K562 (cell line): ENCODE results near the gene ZNF575. TPM values are rescaled to one million over a fixed set of nuclear protein-coding genes. Genes with fewer than 3 reads are reported as not detected.

Experiments used
- ATAC-seq: fragments of 200-7000 bp; cut with Tn5 transposase; 3 replicates; pipeline ENCODE4 v1.9.1; 2020; ENCODE audit warnings: moderate library complexity
- BruUV-seq: library from RNA; stranded (reverse); fragments of 400-500 nt; replicated peaks from 2 replicates; lab custom pipeline; 2021; lab: Mats Ljungman, UMichigan
- CTCF ChIA-PET: fragments of 300-600 bp; formaldehyde crosslinking; extraction: SDS; loops from one replicate; lab custom pipeline; 2021; ENCODE audit warnings: low intra/inter-chr PET ratio; lab: Yijun Ruan, JAX
- POLR2A ChIA-PET: fragments of 300-600, 350-650 bp; sonication (Branson Sonifier 250); formaldehyde crosslinking; extraction: SDS; loops from one replicate; lab custom pipeline; 2021; ENCODE audit warnings: antibody characterized with exemption, inconsistent platforms; lab: Yijun Ruan, JAX
- DNase-seq, 4 experiments: peaks; one replicate each; pipeline versions ENCODE4 v3.0.0 to v3.0.0-alpha.2; 2011 to 2018; ENCODE audit warnings: low spot score in 3 of 4, mixed read lengths in 3 of 4; ENCODE audit errors: extremely low read depth in 1 of 4
- FAIRE-seq: peaks from 2 replicates; lab custom pipeline; 2011; peaks lifted over from hg19 to GRCh38; lab: Jason Lieb, UNC
- H2AFZ ChIP-seq: 2 replicates; pipeline ENCODE4 v1.6.0; 2011; ENCODE audit warnings: low read depth, low read length, control low read depth, inconsistent platforms
- H3K27ac ChIP-seq: fragments of 200-600 bp; 3 replicates; pipeline ENCODE4 v1.8.0; 2011; ENCODE audit warnings: low read depth, mild to moderate bottlenecking, control low read depth, inconsistent platforms, low read length, moderate library complexity, mixed read lengths; ENCODE audit errors: extremely low read depth
- H3K27me3 ChIP-seq, 2 experiments: fragments of 300-600 bp in 1 of 2; 2 replicates in 1 of 2; 3 replicates in 1 of 2; pipeline versions ENCODE4 v1.6.0 to v1.8.0; 2011; ENCODE audit warnings: inconsistent platforms in 2 of 2, low read length in 2 of 2, mild to moderate bottlenecking in 1 of 2, mixed read lengths in 1 of 2, moderate library complexity in 1 of 2; ENCODE audit not compliant: control insufficient read depth in 2 of 2, insufficient read depth in 2 of 2
- H3K36me3 ChIP-seq: fragments of 300-600 bp; 3 replicates; pipeline ENCODE4 v1.8.0; 2011; ENCODE audit warnings: mild to moderate bottlenecking, low read length, inconsistent platforms; ENCODE audit not compliant: control insufficient read depth, insufficient read depth
- H3K4me1 ChIP-seq, 2 experiments: fragments of 200-600 bp in 1 of 2; replicated peaks in 1 of 2; 2 replicates in 1 of 2; 3 replicates in 1 of 2; pipeline versions ENCODE4 v1.5.1 to v1.8.0; 2011; ENCODE audit warnings: inconsistent platforms in 2 of 2, low read length in 2 of 2, mild to moderate bottlenecking in 1 of 2, mixed read lengths in 1 of 2, moderate library complexity in 1 of 2; ENCODE audit not compliant: control insufficient read depth in 2 of 2, insufficient read depth in 2 of 2
- H3K4me2 ChIP-seq: 2 replicates; pipeline ENCODE4 v1.6.1; 2011; ENCODE audit warnings: low read length, control low read depth, inconsistent platforms, mixed read lengths; ENCODE audit not compliant: insufficient read depth
- H3K4me3 ChIP-seq: fragments of 200-600 bp; sonication (generic), shearing (Covaris generic); 2 replicates; pipeline ENCODE4 v1.5.1; 2016; ENCODE audit warnings: control low read depth, inconsistent platforms
- H3K79me2 ChIP-seq: fragments of 200-600 bp; 3 replicates; pipeline ENCODE4 v1.8.0; 2011; ENCODE audit warnings: low read length, inconsistent platforms; ENCODE audit not compliant: control insufficient read depth, insufficient read depth
- H3K9ac ChIP-seq, 2 experiments: 2 replicates each; pipeline versions ENCODE4 v1.6.0 to v1.6.1; 2011; ENCODE audit warnings: low read depth in 2 of 2, low read length in 2 of 2, control low read depth in 1 of 2, inconsistent platforms in 1 of 2, mild to moderate bottlenecking in 1 of 2, mixed read lengths in 1 of 2; ENCODE audit not compliant: insufficient read depth in 1 of 2
- H3K9me1 ChIP-seq: one replicate; pipeline ENCODE4 v1.6.0; 2011; ENCODE audit warnings: inconsistent platforms, mild to moderate bottlenecking, low read length, moderate library complexity; ENCODE audit not compliant: control insufficient read depth, insufficient read depth
- H3K9me3 ChIP-seq: replicated peaks from 2 replicates; pipeline ENCODE4 v1.5.1; 2011; ENCODE audit warnings: low read depth, low read length, inconsistent platforms; ENCODE audit not compliant: control insufficient read depth, insufficient read depth
- H4K20me1 ChIP-seq: replicated peaks from 2 replicates; pipeline ENCODE4 v1.6.1; 2011; ENCODE audit warnings: low read length, inconsistent platforms, mixed read lengths; ENCODE audit not compliant: control insufficient read depth, insufficient read depth
- ATF7 ChIP-seq: fragments of 450-650 bp; IDR thresholded peaks from 2 replicates; pipeline ENCODE4 v1.7.1; 2014; ENCODE audit warnings: mild to moderate bottlenecking, moderate library complexity
- FOXM1 ChIP-seq, 2 experiments: fragments of 450-650 bp in 1 of 2; sonication (generic) in 1 of 2; formaldehyde crosslinking in 1 of 2; IDR thresholded peaks; 2 replicates each; pipeline versions ENCODE4 v1.6.1 to v1.9.0; 2017 to 2022; ENCODE audit warnings: low read depth in 2 of 2, mild to moderate bottlenecking in 2 of 2, missing genetic modification reagents in 1 of 2, moderate library complexity in 1 of 2
- KDM2B ChIP-seq: fragments of 250-450 bp; sonication (Bioruptor Pico); IDR thresholded peaks from 2 replicates; pipeline ENCODE4 v1.8.0; 2021; ENCODE audit warnings: mild to moderate bottlenecking, moderate library complexity
- SAFB ChIP-seq: fragments of 200-400 bp; formaldehyde crosslinking; IDR thresholded peaks from 2 replicates; pipeline ENCODE4 v1.6.1; 2017; ENCODE audit warnings: low read depth, low read length, borderline replicate concordance
- SP1 ChIP-seq: sonication (generic); formaldehyde crosslinking; IDR thresholded peaks from 2 replicates; pipeline ENCODE4 v1.8.1; 2022; ENCODE audit warnings: mild to moderate bottlenecking, missing genetic modification reagents
- WGBS: fragments of 100-300 bp; shearing (Covaris generic); methylation state at CpG from one replicate; pipeline ENCODE4 v1.1.6; 2016; ENCODE audit warnings: low coverage, mixed read lengths; ENCODE audit not compliant: insufficient coverage; ENCODE audit errors: missing lambda C conversion rate; 5-methylcytosine and 5-hydroxymethylcytosine counted together
- in situ Hi-C: fragments of 300-500 bp; cut with MboI; formaldehyde crosslinking; loops from 4 replicates; pipeline ENCODE4 v1.15.0; 2018; ENCODE audit warnings: inconsistent platforms, mixed read lengths
- intact Hi-C: fragments of 100-400 bp; cut with micrococcal nuclease; formaldehyde crosslinking; loops from 2 replicates; pipeline ENCODE4 v1.14.2; 2022
- polyA plus RNA-seq, 8 experiments: library from polyadenylated mRNA; depleted of rRNA in 4 of 8; stranded (reverse) in 5 of 8; unstranded in 3 of 8; fragments of >200 nt; fragmentation: Nextera tagmentation in 2 of 8; fragmentation: Illumina TruSeq in 1 of 8; extraction: Ambion mirVana in 2 of 8; extraction: Trizol in 1 of 8; gene quantifications; 2 replicates each; pipeline versions ENCODE4 v1.2.1 to v1.2.3, GENCODE V29; 2011 to 2014; ENCODE audit warnings: inconsistent platforms in 1 of 8, missing spikeins in 1 of 8
- total RNA-seq, 7 experiments: library from RNA; depleted of rRNA in 6 of 7; stranded (reverse); fragments of >200 nt in 6 of 7; fragmentation: Illumina TruSeq in 2 of 7; extraction: Trizol in 2 of 7; gene quantifications; 2 replicates each; pipeline versions ENCODE4 v1.2.1 to v1.2.3, GENCODE V29; 2011 to 2021; ENCODE audit warnings: low replicate concordance in 1 of 7
- TF ChIP-seq, protein P1 (sequence below): fragments of 450-650 bp; IDR thresholded peaks from 2 replicates; pipeline ENCODE4 v1.6.1; 2016; ENCODE audit warnings: mild to moderate bottlenecking, moderate library complexity

The ZNF575 gene
- total and polyA plus RNA-seq, 9 of the 15 experiments (the other 6 are each of a cell fraction or from before 2014, with no cell fraction given) = 0.20 to 0.98 (median 0.32) TPM; not detected in 6

DNA sequence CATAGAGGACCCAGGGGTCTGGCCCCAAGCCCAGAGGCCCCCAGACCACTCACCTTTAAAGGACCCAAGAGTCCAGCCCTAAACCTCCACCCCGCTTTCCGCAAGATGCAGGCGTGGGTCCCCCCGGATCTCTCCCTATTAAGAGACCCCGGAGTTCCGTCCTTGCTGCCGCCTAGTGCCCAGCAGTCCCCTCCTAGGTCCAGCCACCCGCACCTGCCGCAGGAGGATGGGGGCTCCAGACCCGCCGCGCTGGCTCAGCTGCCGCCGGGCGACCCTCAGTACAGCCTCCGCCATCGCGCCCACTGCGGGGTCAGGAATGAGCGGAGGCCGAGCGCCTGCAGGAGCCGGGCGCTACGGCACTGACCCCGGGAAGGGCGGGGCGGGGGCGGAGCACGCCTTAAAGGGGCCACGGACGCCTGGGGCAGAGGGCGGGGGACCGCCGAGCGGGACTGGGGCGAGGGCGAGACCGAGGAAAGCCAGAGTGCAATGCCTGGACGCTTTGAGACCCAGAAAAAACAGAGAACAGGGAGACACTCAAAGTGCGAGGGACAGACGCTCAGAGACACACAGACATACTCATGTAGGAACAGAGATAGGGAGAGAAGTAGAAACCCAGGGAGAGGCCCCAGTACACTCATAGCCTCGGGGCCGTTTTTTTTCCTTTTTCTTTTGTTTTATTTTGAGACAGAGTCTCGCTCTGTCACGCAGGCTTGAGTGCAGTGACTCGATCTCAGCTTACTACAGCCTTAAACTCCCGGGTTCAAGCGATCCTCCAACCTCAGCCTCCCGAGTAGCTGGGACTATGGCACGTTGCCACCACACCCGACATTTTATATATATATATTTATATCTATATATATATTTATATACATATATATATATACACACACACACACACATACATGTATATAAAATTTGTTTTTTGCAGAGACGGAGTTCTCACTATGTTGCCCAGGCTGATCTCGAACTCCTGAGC lies 5.8 kb upstream of the ZNF575 start, which contains the start of gene ETHE1:
ETHE1 (minus strand) TSS at position 318 of the 976 bp plus-strand sequence; CDS start at position 294, 24 bp downstream.
- peak; percentile 87 to 92 (median 90) for DNase-seq
- ATAC-seq = peak; percentile 99
- POLR2A ChIA-PET = interaction anchor here (0.5 to 1.6 kb wide), 5 partner anchors 7 to 87 kb away, joined by 3 to 5 read pairs (median 3); no protein-coding TSS in a partner anchor
- WGBS = 5% methylated on average over 48 of the region's 54 CpGs
- intact Hi-C loops (no loop called here), in situ Hi-C loops (no loop called here)
- H3K27ac ChIP-seq = peak within 1 kb of the TSS; percentile 50
- H4K20me1 ChIP-seq = no peaks in the 10 kb centered on the region
- H3K4me2 ChIP-seq = peak within 1 kb of the TSS; percentile 89
- FAIRE-seq = no peak
- no peaks in the 10 kb centered on the region for H3K27me3 ChIP-seq
- no peaks in the 10 kb centered on the region for H3K9me3 ChIP-seq
- no peaks in the 10 kb centered on the region for H3K79me2 ChIP-seq
- CTCF ChIA-PET = no interaction called here
- no peaks in the 10 kb centered on the region for H3K9me1 ChIP-seq
- H3K9ac ChIP-seq = peak within 1 kb of the TSS; percentile 65 to 98
- H3K4me3 ChIP-seq = peak within 1 kb of the TSS; percentile 79
- H2AFZ ChIP-seq = peak within 1 kb of the TSS; percentile 99
- no peaks in the 10 kb centered on the region for H3K36me3 ChIP-seq
- H3K4me1 ChIP-seq = peaks cover 5 to 32% of the 10 kb centered on the region in 2 experiments; a peak in 4 of 5 replicates
- no TSS peak for BruUV-seq
- no peak for TF ChIP-seq SAFB
- 0 out of 2 replicates have a peak, but pooled peaks have one; percentile 28 for TF ChIP-seq ATF7
- TF ChIP-seq SP1 = peak; percentile 71
- peak; percentile 61; the same call in 1 of the 2 replicates for TF ChIP-seq FOXM1 (IDR thresholded peaks at IDR 0.05; ENCODE audit: low read depth)
- TF ChIP-seq FOXM1 (CRISPR knock-in tag; IDR thresholded peaks at IDR 0.05; ENCODE audit: low read depth) = no peak
- 0 out of 2 replicates have a peak, but pooled peaks have one; percentile 77 for TF ChIP-seq KDM2B (CRISPR knock-in tag)
- TF ChIP-seq, protein P1, sequence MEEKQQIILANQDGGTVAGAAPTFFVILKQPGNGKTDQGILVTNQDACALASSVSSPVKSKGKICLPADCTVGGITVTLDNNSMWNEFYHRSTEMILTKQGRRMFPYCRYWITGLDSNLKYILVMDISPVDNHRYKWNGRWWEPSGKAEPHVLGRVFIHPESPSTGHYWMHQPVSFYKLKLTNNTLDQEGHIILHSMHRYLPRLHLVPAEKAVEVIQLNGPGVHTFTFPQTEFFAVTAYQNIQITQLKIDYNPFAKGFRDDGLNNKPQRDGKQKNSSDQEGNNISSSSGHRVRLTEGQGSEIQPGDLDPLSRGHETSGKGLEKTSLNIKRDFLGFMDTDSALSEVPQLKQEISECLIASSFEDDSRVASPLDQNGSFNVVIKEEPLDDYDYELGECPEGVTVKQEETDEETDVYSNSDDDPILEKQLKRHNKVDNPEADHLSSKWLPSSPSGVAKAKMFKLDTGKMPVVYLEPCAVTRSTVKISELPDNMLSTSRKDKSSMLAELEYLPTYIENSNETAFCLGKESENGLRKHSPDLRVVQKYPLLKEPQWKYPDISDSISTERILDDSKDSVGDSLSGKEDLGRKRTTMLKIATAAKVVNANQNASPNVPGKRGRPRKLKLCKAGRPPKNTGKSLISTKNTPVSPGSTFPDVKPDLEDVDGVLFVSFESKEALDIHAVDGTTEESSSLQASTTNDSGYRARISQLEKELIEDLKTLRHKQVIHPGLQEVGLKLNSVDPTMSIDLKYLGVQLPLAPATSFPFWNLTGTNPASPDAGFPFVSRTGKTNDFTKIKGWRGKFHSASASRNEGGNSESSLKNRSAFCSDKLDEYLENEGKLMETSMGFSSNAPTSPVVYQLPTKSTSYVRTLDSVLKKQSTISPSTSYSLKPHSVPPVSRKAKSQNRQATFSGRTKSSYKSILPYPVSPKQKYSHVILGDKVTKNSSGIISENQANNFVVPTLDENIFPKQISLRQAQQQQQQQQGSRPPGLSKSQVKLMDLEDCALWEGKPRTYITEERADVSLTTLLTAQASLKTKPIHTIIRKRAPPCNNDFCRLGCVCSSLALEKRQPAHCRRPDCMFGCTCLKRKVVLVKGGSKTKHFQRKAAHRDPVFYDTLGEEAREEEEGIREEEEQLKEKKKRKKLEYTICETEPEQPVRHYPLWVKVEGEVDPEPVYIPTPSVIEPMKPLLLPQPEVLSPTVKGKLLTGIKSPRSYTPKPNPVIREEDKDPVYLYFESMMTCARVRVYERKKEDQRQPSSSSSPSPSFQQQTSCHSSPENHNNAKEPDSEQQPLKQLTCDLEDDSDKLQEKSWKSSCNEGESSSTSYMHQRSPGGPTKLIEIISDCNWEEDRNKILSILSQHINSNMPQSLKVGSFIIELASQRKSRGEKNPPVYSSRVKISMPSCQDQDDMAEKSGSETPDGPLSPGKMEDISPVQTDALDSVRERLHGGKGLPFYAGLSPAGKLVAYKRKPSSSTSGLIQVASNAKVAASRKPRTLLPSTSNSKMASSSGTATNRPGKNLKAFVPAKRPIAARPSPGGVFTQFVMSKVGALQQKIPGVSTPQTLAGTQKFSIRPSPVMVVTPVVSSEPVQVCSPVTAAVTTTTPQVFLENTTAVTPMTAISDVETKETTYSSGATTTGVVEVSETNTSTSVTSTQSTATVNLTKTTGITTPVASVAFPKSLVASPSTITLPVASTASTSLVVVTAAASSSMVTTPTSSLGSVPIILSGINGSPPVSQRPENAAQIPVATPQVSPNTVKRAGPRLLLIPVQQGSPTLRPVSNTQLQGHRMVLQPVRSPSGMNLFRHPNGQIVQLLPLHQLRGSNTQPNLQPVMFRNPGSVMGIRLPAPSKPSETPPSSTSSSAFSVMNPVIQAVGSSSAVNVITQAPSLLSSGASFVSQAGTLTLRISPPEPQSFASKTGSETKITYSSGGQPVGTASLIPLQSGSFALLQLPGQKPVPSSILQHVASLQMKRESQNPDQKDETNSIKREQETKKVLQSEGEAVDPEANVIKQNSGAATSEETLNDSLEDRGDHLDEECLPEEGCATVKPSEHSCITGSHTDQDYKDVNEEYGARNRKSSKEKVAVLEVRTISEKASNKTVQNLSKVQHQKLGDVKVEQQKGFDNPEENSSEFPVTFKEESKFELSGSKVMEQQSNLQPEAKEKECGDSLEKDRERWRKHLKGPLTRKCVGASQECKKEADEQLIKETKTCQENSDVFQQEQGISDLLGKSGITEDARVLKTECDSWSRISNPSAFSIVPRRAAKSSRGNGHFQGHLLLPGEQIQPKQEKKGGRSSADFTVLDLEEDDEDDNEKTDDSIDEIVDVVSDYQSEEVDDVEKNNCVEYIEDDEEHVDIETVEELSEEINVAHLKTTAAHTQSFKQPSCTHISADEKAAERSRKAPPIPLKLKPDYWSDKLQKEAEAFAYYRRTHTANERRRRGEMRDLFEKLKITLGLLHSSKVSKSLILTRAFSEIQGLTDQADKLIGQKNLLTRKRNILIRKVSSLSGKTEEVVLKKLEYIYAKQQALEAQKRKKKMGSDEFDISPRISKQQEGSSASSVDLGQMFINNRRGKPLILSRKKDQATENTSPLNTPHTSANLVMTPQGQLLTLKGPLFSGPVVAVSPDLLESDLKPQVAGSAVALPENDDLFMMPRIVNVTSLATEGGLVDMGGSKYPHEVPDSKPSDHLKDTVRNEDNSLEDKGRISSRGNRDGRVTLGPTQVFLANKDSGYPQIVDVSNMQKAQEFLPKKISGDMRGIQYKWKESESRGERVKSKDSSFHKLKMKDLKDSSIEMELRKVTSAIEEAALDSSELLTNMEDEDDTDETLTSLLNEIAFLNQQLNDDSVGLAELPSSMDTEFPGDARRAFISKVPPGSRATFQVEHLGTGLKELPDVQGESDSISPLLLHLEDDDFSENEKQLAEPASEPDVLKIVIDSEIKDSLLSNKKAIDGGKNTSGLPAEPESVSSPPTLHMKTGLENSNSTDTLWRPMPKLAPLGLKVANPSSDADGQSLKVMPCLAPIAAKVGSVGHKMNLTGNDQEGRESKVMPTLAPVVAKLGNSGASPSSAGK = peak; percentile 90
